Measurements from ENCODE around the gene KRT85. TPM values are rescaled to one million over a fixed set of nuclear protein-coding genes. Genes with fewer than 3 reads are reported as not detected.
"Not testable (repeated sequence)": the region's sequence is repeated elsewhere in the genome, so short reads cannot be mapped to it uniquely, and the experiment has no call there.

Gene KRT85
- total RNA-seq, 2 experiments from 2014 or later: not detected

GRCh38 chr12:52321418-52321817 is 45.9 kb downstream of the KRT85 start:
- H3K36me3 Mint-ChIP-seq (ENCODE audit: low read depth): no peaks in the 10 kb centered on the region
- POLR2A ChIA-PET: no interaction called here
- intact Hi-C loops (cut with DNase I, micrococcal nuclease): no loop called here
- DNase-seq (no peak), ATAC-seq (no peak)
- peaks cover 20% of the 10 kb centered on the region for H3K27me3 Mint-ChIP-seq
- CTCF ChIA-PET: interaction anchor here (1.3 kb wide), 1 partner anchor 10 kb away, joined by 3 read pairs; no protein-coding TSS in a partner anchor
- no peaks in the 10 kb centered on the region for H3K4me1 Mint-ChIP-seq
- no peak overlapping the region for H3K4me3 Mint-ChIP-seq
- H3K27ac Mint-ChIP-seq: no peak overlapping the region
- H3K9me3 Mint-ChIP-seq (ENCODE audit: low read depth): no peaks in the 10 kb centered on the region

GRCh38 chr12:52320784-52321400 is 46.4 kb downstream of the KRT85 start, which contains the start of gene KRT83:
Gene KRT83, minus strand, starts transcription at chr12:52321398. Its CDS starts 63 bp downstream, at chr12:52321335.
- Mint-ChIP-seq H3K27ac (no peak within 1 kb of the TSS), H3K4me1 (no peaks in the 10 kb centered on the region), H3K9me3 (ENCODE audit: low read depth) (no peaks in the 10 kb centered on the region), H3K4me3 (no peak within 1 kb of the TSS), H3K27me3 (peaks cover 20% of the 10 kb centered on the region), H3K36me3 (ENCODE audit: low read depth) (no peaks in the 10 kb centered on the region)
- ChIA-PET CTCF (no interaction called here), POLR2A (no interaction called here)
- intact Hi-C loops (cut with DNase I, micrococcal nuclease): no loop called here
- no peak for DNase-seq
- ATAC-seq: no peak

GRCh38 chr12:52319097-52319496 is 48.2 kb downstream of the KRT85 start:
- intact Hi-C loops (cut with DNase I, micrococcal nuclease): loop anchor here in 1 of 2 experiments (5.0 kb wide), 1 partner anchor 37 kb away; no protein-coding TSS in a partner anchor
- CTCF ChIA-PET: interaction anchor here (1.0 to 1.9 kb wide), 5 partner anchors 8 to 97 kb away, joined by 3 to 11 read pairs (median 5); no protein-coding TSS in a partner anchor
- POLR2A ChIA-PET: no interaction called here
- ATAC-seq (no peak), DNase-seq (no peak)
- H3K27me3 Mint-ChIP-seq: peaks cover 18% of the 10 kb centered on the region
- H3K4me3 Mint-ChIP-seq: no peak overlapping the region
- no peaks in the 10 kb centered on the region for H3K36me3 Mint-ChIP-seq (ENCODE audit: low read depth)
- no peaks in the 10 kb centered on the region for H3K9me3 Mint-ChIP-seq (ENCODE audit: low read depth)
- no peaks in the 10 kb centered on the region for H3K4me1 Mint-ChIP-seq
- no peak overlapping the region for H3K27ac Mint-ChIP-seq

- DNase-seq (no peak), ATAC-seq (no peak)
- intact Hi-C loops (cut with DNase I, micrococcal nuclease): loop anchor here in 1 of 2 experiments (5.0 kb wide), 1 partner anchor 36 kb away; no protein-coding TSS in a partner anchor
- H3K4me1 Mint-ChIP-seq: no peaks in the 10 kb centered on the region
- ChIA-PET CTCF (interaction anchor here (0.8 to 1.9 kb wide), 6 partner anchors 9 to 97 kb away, joined by 3 to 11 read pairs (median 4); no protein-coding TSS in a partner anchor), POLR2A (no interaction called here)
- no peaks in the 10 kb centered on the region for H3K36me3 Mint-ChIP-seq (ENCODE audit: low read depth)
- no peak overlapping the region for H3K27ac Mint-ChIP-seq
- no peak overlapping the region for H3K4me3 Mint-ChIP-seq
- H3K27me3 Mint-ChIP-seq: peaks cover 18% of the 10 kb centered on the region
- no peaks in the 10 kb centered on the region for H3K9me3 Mint-ChIP-seq (ENCODE audit: low read depth)
Measured at GRCh38 chr12:52318241-52318990, 48.9 kb downstream of the KRT85 start.

- ChIA-PET POLR2A (no interaction called here), CTCF (interaction anchor here (0.8 to 1.9 kb wide), 3 partner anchors 10 to 96 kb away, joined by 3 to 11 read pairs (median 3); no protein-coding TSS in a partner anchor)
- Mint-ChIP-seq H3K27me3 (peaks cover 16% of the 10 kb centered on the region), H3K36me3 (ENCODE audit: low read depth) (no peaks in the 10 kb centered on the region), H3K4me1 (no peaks in the 10 kb centered on the region), H3K27ac (no peak overlapping the region), H3K9me3 (ENCODE audit: low read depth) (no peaks in the 10 kb centered on the region), H3K4me3 (no peak overlapping the region)
- ATAC-seq (no peak), DNase-seq (no peak)
- intact Hi-C loops (cut with DNase I, micrococcal nuclease): loop anchor here in 1 of 2 experiments (5.0 kb wide), 1 partner anchor 35 kb away; no protein-coding TSS in a partner anchor
Measured at GRCh38 chr12:52317468-52318052, 49.7 kb downstream of the KRT85 start.

GRCh38 chr12:52316701-52317100 is 50.6 kb downstream of the KRT85 start:
- ATAC-seq: no peak
- CTCF ChIA-PET: interaction anchor here (1.2 kb wide), 1 partner anchor 10 kb away, joined by 7 read pairs; no protein-coding TSS in a partner anchor
- intact Hi-C loops (cut with DNase I, micrococcal nuclease): loop anchor here in 1 of 2 experiments (5.0 kb wide), 1 partner anchor 34 kb away; no protein-coding TSS in a partner anchor
- DNase-seq: no peak
- Mint-ChIP-seq H3K4me3 (no peak overlapping the region), H3K4me1 (no peaks in the 10 kb centered on the region), H3K36me3 (ENCODE audit: low read depth) (no peaks in the 10 kb centered on the region), H3K27me3 (peaks cover 12% of the 10 kb centered on the region), H3K9me3 (ENCODE audit: low read depth) (no peaks in the 10 kb centered on the region), H3K27ac (no peak overlapping the region)
- POLR2A ChIA-PET: no interaction called here

GRCh38 chr12:52316290-52316689 is 51.0 kb downstream of the KRT85 start:
- intact Hi-C loops (cut with DNase I, micrococcal nuclease): loop anchor here in 1 of 2 experiments (5.0 kb wide), 1 partner anchor 34 kb away; no protein-coding TSS in a partner anchor
- CTCF ChIA-PET: interaction anchor here (1.2 to 1.4 kb wide), 2 partner anchors 9 to 10 kb away, joined by 7 read pairs; no protein-coding TSS in a partner anchor
- H3K36me3 Mint-ChIP-seq (ENCODE audit: low read depth): no peaks in the 10 kb centered on the region

GRCh38 chr12:52315721-52316120 is 51.6 kb downstream of the KRT85 start:
- H3K27me3 Mint-ChIP-seq: peaks cover 15% of the 10 kb centered on the region
- H3K36me3 Mint-ChIP-seq (ENCODE audit: low read depth); H3K4me1 Mint-ChIP-seq; H3K4me3 Mint-ChIP-seq; POLR2A ChIA-PET; H3K9me3 Mint-ChIP-seq (ENCODE audit: low read depth); H3K27ac Mint-ChIP-seq: not testable (repeated sequence)
- ATAC-seq (peak; percentile 33), DNase-seq (peak; percentile 67)
- CTCF ChIA-PET: interaction anchor here (0.7 to 1.4 kb wide), 4 partner anchors 9 to 96 kb away, joined by 3 to 7 read pairs (median 5); no protein-coding TSS in a partner anchor
- intact Hi-C loops (cut with DNase I, micrococcal nuclease): loop anchor here in 1 of 2 experiments (5.0 kb wide), 1 partner anchor 33 kb away; no protein-coding TSS in a partner anchor

More at GRCh38 chr12:52316290-52316689, 51.0 kb downstream of the KRT85 start:
- peaks cover 15% of the 10 kb centered on the region for H3K27me3 Mint-ChIP-seq
- POLR2A ChIA-PET: no interaction called here
- ATAC-seq (no peak), DNase-seq (no peak)
- H3K9me3 Mint-ChIP-seq (ENCODE audit: low read depth): no peaks in the 10 kb centered on the region
- H3K4me1 Mint-ChIP-seq: no peaks in the 10 kb centered on the region
- no peak overlapping the region for H3K4me3 Mint-ChIP-seq
- no peak overlapping the region for H3K27ac Mint-ChIP-seq

GRCh38 chr12:52314511-52314910 is 52.8 kb downstream of the KRT85 start:
- H3K9me3 Mint-ChIP-seq (ENCODE audit: low read depth): no peaks in the 10 kb centered on the region
- ChIA-PET POLR2A (no interaction called here), CTCF (interaction anchor here (0.7 to 0.8 kb wide), 2 partner anchors 30 to 57 kb away, joined by 3 read pairs; no protein-coding TSS in a partner anchor)

GRCh38 chr12:52313926-52314325 is 53.4 kb downstream of the KRT85 start:
- Mint-ChIP-seq H3K4me1 (peaks cover under 1% of the 10 kb centered on the region), H3K27ac (no peak overlapping the region), H3K4me3 (no peak overlapping the region), H3K36me3 (ENCODE audit: low read depth) (no peaks in the 10 kb centered on the region), H3K9me3 (ENCODE audit: low read depth) (no peaks in the 10 kb centered on the region), H3K27me3 (peaks cover 26% of the 10 kb centered on the region)
- intact Hi-C loops (cut with DNase I, micrococcal nuclease): no loop called here
- POLR2A ChIA-PET: no interaction called here
- no peak for ATAC-seq
- no peak for DNase-seq
- CTCF ChIA-PET: interaction anchor here (0.7 kb wide), 1 partner anchor 57 kb away, joined by 3 read pairs; no protein-coding TSS in a partner anchor

More at GRCh38 chr12:52314511-52314910, 52.8 kb downstream of the KRT85 start:
- Mint-ChIP-seq H3K4me1 (no peaks in the 10 kb centered on the region), H3K4me3 (no peak overlapping the region), H3K27me3 (peaks cover 21% of the 10 kb centered on the region), H3K27ac (no peak overlapping the region), H3K36me3 (ENCODE audit: low read depth) (no peaks in the 10 kb centered on the region)
- ATAC-seq: no peak
- intact Hi-C loops (cut with DNase I, micrococcal nuclease): no loop called here
- DNase-seq: no peak

GRCh38 chr12:52313461-52313860 is 53.8 kb downstream of the KRT85 start:
- DNase-seq: no peak
- no peaks in the 10 kb centered on the region for H3K9me3 Mint-ChIP-seq (ENCODE audit: low read depth)
- peaks cover 4% of the 10 kb centered on the region for H3K4me1 Mint-ChIP-seq
- H3K27ac Mint-ChIP-seq: no peak overlapping the region
- intact Hi-C loops (cut with DNase I, micrococcal nuclease): no loop called here
- CTCF ChIA-PET: no interaction called here
- ATAC-seq: no peak
- POLR2A ChIA-PET: no interaction called here
- no peak overlapping the region for H3K4me3 Mint-ChIP-seq
- H3K36me3 Mint-ChIP-seq (ENCODE audit: low read depth): no peaks in the 10 kb centered on the region
- H3K27me3 Mint-ChIP-seq: peaks cover 30% of the 10 kb centered on the region
